ENCODE data around the gene CPD. TPM values are rescaled to one million over a fixed set of nuclear protein-coding genes. Genes with fewer than 3 reads are reported as not detected.
A peak's percentile ranks its signal among the peaks of the same experiment; 100 is the strongest.
"Not testable (repeated sequence)": the region's sequence is repeated elsewhere in the genome, so short reads cannot be mapped to it uniquely, and the experiment has no call there.

The CPD gene
- 56.4 TPM for polyA plus RNA-seq (2013, experiment 1 of 2; ENCODE audit: insufficient read length)
- polyA plus RNA-seq (2013, experiment 2 of 2; ENCODE audit: insufficient read length), result 59.6 TPM

DNA sequence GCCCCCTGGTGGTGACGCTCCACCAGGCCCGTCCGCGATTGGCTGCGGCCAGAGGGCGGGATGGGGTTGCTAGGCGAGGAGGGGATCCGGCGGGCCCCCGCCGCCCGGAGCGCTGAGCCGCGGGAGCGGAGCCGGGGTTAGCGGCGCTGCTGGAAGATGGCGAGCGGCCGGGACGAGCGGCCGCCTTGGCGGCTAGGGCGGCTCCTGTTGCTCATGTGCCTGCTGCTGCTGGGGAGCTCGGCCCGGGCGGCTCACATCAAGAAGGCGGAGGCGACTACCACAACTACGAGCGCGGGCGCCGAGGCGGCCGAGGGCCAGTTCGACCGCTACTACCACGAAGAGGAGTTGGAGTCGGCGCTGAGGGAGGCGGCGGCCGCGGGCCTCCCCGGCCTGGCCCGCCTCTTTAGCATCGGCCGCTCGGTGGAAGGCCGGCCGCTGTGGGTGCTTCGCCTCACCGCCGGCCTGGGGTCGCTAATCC lies at the start of gene CPD:
Gene CPD, plus strand, starts transcription at position 103 of the 478 bp plus-strand sequence. Its CDS starts 54 bp downstream, at position 157.
- peak; percentile 94 for DNase-seq

DNA sequence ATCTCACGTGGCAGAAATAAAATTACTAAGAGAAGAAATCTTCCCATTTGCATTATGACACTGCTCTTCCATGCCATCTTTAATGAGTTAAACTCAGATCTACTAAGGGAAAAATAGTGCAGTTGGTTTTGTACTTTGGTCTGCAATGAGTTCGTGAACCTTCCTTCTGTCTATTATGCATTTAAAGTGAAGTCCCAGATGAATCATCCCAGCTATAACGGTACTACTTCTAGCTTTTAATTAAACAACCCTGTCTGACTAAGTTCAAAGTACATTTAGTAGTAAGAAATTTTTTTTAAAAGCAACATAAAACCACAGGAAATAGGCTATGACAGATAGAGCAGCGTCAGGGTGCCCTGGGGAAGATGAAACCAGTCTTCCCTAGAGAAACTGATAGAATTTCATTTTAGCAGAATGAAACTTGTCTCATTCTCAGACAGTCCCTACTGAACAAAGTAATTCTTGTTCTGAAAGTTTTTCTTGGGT lies 46.6 kb upstream of the CPD start:
- DNase-seq, result peak; percentile 26

DNA sequence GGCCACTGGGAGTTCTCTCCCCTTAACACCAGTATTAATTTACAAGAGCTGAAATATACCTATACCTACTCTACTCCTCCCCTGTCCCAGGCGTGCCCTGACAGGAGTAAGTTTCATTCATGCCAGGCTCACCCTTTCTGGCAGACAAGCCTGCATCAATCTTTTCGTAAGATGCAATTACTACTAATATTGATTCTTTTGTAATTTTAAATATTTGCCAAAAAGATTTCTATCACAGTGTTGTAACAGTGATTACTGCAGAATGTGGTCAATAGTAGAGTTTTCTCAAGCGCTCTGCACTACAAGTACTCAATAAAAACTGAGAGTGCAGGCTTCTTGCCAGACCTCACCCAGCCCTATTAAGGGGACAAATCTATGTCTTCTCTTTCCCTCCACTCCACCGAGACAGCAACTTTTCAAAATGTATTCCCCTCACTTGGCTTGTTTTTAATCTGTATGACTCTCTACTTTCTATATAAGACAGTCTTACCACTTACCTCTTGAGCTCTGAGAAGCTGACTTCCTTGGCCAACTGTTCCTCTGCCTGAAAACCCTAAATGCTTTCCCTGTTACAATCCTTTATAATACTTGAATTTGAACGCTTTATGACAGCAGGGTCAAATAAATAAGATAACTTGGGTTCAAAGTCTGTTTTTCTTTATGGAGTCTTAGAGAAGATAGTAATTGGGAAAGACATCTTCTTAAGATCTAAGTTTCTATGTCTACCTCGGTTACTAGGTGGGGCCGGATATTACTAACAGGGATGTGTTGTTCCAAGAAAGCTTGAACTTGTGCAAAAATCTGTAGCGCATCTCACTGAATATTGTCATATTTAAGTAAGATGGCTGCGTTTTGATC lies 45.0 kb upstream of the CPD start, which contains the start of gene TMIGD1:
Gene TMIGD1, minus strand, starts transcription at position 555 of the 858 bp plus-strand sequence. CDS start 1,924 bp downstream, outside the sequence.
- DNase-seq, result no peak

DNA sequence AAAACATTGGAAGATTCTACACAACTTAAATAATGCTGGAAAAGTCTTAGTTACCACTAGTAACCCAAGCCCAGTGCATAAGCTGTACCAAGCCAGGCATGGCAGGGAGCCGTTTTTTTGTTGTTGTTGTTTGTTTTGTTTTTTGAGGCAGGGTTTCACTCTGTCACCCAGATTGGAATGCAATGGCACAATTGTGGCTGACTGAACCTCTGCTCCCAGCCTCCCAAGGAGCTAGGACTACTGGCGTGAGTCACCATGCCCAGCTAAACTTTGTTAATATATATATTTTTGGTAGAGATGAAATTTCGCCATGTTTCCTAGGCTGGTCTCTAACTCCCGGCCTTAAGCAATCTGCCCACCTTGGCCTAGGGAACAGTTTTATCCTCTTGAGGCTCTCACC lies 44.3 kb upstream of the CPD start:
- peak; percentile 13 for DNase-seq

DNA sequence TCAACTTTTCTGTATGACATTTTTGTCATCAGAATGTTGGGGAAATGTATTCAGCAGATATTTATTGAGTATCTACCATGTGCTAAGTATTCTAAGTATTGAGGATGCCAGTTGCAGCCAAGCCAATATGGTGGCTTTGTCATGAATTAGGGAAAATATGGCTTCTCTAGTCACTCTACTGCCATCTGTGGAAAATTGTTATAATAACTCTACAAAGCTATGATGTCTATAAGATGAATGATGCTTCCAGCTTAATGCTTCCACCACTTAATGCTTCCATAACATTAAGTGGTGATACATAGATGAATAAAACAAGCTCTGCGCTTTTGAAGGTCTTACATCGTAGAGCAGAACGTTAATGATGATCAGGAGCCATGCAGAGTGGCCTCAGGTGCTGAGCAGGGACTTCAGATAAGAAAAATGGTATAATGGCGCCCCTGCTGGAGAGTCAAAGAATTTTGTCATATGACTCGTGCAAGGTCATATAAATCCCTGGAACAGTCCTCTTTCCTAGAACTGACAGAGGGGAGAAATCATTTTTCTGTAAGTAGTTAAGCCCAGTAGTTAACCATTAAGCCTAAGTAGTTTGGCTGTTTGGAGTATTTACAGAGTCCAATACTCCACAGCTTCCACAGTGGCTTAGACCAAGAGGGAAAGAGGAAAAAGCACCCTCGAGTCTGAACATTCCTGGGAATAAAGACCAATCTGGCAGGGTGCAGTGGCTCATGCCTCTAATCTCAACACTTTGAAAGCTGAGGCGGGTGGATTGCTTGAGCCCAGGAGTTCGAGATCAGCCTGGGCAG lies 42.2 kb upstream of the CPD start:
- peak; percentile 42 for DNase-seq

DNA sequence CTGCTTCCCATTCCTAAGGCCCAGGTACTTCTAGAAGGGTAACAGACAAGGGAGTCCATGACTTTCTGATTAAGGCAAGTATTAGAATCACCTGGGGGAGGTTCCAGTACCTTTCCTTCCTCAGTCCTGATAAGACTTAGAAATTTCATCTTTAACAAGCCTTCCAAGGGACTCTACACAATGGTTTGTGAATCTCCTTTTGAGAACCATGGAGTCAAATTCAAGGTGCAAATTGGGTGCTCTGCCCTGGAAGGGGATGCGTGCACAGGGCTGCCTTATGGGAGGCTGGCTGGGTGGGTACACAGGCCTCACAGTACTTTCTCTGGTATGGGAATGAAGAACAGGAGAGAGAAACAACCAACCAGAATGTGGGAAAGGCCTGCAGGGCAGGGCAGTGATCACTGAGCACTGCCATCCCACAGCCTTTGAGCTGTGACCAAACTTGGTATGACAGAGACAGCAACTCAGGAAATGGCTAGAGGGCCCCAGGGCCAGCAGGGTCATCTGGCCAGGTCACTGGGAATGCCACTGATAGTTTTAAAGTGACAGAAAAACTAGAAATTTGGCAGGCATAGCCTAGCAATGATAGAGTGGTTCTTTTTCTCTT lies 41.2 kb upstream of the CPD start:
- DNase-seq, result no peak

DNA sequence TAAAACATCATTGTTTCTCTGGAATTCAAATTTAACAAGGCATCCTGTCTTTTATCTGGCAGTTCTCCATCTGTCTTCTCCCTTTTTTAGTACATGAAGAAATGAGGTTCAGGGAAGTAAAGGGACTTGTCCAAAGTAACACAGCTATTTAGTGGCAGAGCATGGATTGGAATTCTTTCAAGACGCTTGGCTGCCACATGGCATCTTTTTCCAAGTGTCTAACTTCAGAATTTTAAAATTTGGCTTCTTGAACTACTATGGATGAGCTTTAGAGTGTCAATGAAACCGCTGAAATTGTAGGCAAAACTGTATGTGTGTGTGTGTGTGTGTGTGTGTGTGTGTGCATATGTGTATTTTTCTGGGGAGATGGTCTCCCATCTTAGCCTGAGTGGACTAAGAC lies 39.6 kb upstream of the CPD start:
- DNase-seq, result no peak

DNA sequence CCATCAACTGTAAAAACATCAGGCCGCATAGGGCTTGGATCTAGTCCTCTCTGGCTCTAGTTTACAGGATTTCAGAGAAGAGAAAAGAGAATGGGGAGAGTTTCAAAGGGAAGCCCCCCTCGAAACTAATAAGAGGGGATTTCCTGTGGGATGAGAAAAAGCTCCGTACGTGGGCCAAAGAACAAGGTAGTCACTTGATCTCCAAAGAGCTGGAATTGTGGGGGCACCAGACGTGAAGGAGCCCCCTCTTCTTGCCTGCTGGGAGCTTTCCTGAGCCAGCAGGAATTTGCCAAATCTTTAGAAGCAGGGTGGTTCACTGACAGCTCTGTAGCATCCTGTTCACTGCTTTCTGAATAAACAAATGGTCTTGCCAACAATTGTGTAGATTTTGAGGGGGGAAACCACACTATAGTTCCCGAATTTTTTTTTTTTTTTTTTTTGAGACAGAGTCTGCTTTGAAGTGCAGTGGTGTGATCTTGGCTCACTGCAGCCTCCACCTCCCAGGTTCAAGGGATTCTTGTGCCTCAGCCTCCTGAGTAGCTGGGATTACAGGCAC lies 37.8 kb upstream of the CPD start:
- peak; percentile 14 for DNase-seq

DNA sequence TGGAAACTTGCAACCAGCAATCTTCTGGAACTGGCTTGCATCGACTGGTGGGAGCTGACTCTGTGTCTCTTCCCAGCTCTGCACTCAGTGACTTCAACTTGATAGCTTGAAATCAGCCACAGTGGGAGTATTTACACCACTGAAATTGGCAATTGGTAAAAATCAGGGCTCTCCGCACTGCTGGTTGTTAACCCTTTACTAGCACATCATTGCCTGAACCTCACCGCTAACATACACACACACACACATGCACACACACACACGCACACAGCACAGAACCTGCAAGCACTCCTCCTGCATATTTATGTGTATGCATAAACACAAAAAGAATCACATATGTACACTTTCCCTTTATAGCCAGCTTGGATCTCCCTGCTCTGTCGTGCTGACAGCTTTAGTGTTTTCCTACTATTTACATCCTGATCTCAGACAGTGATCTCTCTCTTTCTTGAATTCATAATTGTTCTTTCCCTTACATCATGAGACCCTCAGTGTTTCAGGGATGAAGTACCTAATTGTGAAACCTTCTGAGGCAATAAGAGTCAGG lies 37.0 kb upstream of the CPD start:
- DNase-seq, result no peak

DNA sequence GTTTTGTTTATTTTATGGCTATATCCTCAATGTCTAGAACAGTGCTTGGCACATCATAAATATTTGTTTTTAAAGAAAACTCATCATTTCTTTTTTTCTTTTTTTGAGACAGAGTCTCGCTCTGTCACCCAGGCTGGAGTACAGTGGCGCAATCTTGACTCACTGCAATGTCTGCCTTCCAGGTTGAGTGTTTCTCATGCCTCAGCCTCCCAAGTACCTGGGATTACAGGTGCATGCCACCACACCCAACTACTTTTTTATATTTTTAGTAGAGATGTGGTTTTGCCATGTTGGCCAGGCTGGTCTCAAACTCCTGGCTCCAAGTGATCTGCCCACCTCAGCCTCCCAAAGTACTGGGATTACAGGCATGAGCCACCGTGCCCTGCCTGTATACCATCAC lies 35.5 kb upstream of the CPD start:
- not testable (repeated sequence) for DNase-seq

DNA sequence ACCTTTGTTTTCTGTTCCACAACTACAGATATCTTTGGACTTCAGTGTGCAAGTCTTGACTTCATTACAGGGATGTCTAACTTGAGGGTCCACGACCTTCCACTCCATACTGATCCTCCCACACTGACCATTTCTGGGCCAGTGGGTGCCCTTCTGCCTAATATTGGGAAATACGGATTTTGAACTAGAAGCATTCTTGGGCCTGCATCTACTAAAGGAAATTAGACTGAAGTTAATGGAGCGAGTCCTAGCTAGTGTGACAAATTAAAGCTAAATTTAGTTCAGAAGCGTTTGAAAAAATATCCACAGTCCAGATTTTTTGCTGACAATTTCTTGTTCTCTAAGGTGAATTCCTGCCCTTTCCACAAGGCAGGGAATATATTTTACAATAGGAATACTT lies 34.9 kb upstream of the CPD start:
- no peak for DNase-seq

DNA sequence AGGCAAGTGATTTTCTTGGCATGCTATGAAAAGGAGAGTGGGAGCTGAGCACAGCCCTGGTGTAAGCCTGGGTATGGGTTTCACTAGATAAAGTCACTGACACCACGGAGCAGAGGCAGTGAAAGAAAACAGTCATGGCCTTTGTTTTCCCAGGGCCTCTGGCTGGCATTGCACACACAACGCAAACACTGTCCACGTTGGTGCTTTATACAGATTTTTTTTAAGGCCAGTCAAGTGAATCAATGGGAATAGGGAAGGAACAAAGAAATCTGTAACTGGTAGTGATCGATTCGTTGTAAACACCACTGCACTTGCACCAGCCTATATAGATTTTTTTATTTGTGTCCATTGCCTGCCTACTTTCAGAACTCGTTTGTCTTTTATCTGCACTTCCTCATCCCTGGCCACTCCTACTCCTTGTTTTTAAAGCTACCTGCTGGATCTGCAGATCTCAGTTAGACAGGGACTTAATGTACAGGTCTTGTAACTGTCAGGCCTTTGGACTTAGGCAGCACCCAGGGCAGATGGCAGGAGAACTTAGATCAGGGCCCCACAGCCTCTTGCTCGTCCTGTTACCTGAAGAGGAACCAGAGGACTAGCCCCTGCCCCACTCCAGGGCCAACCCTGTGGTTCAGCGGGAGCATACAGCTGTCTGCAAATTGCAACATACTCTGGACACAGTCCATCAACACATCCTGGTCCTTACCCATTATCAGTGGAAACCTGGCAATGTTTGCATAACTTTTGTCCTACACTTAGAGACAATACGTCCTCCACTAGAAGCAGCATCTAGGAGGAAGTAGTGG lies 34.2 kb upstream of the CPD start:
- DNase-seq, result no peak

DNA sequence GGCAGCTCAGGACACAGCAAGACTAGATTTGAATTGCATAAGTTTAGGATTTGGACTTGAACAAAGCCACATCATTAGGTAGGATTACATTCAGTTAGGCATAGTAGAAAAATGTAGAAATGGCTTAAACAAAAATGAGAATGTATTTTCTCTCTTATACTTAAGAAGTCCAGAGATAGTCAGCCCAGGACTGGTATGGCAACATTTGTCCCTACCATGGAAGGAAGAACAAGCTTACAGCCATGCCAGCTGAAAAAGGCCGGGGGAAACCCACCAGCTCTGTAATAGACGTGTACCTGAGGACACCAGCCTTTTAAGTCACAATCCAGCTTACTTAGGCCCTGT lies 33.7 kb upstream of the CPD start:
- no peak for DNase-seq

DNA sequence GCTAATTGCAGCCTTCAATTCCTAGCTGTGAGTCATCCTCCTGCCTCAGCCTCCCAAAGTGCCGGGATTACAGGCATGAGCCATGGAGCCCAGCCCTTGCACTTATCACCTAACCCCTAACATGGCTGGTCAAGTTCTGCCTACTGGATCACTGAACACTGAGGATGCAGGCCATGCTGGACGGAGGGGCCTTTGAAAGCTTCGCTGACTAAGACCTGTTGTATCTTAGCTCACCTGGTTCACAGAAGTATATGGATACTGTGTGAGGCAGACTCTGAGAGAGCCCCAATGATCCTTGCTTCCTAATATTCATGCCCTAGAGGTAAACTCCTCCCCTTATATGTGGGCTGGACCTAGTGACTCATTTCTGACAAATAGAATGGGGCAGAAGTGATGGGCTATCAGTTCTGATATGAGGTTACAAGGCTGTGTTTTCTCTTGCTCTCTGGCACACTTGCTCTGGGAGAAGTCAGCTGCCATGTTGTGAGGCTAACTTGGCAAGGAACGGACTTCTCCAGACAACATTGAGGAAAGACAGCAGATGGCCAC lies 33.1 kb upstream of the CPD start:
- no peak for DNase-seq

DNA sequence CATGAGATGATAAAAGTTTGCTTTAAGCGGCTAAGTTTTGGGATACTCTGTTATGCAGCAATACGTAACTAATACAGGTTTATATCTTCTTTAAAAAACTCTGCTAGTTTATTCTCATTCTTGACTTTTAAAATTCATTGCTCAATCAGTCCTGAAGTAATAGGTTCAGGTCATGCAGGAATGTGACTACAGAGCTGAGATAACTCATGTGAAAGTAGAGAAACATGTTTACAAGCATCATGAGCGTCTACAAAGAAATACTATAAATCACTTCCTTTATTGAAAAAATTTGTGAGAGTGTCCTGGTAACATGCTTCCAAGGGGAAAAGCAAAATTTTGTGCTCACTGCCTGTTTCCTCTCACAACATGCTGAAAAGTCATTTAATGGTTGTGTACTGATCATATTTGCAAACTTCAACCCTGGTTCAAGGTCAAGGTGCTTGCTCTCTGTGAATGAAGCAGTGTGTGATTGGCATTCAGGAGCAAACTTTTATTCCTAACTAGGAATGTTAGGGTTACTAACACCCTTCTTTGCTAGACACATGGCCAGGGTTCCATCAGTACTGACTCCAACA lies 32.4 kb upstream of the CPD start:
- DNase-seq, result no peak

DNA sequence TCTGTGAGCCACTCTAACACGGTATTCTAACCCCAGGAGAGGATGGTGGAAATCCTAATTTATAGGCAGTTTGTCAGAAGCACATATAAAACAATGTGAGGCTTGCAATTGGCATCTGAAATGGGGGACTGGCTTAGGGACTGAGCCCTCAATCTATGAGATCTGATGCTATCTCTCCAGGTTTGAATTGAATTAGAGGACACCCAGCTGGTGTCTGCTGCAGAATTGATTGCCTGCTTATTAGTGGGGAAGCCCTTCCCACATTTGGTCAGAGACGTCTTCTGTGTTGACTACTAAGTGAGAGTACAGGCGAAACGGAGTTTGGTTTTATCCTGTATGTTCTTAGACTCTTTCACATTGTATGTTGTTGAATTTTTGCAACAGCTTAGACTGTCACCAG lies 31.2 kb upstream of the CPD start:
- no peak for DNase-seq

DNA sequence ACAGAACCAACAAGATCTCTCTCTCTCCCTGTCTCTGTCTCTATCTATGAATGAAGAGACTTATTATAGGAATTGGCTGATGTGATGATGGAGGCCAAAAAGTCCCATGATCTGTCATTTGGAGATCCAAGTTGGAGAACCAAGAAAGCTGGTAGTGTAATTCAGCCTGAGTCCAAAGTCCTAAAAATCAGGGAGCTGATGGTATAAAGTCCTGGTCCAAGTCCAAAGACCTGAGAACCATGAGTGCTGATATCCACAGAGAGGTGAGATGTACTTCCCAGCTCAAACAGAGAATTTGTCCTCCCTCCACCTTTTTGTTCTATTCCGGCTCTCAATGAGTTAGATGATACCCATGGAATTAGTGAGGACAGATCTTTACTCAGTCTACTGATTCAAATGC lies 29.5 kb upstream of the CPD start:
- no peak for DNase-seq

DNA sequence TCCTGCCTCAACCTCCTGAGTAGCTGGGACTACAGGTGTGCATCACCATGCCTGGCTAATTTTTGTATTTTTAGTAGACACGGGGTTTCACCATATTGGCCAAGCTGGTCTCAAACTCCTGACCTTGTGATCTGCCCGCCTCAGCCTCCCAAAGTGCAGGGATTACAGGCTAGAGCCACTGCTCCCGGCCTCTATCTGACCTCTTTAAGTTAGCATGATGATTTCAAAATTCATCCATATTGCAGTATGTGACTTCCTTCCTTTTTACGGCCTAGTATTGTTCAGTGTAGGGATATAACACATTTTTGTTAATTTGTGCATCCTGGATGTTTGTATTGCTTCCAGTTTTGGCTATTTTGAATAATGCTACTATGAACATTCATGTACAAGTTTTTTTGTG lies 27.5 kb upstream of the CPD start:
- DNase-seq, result not testable (repeated sequence)

DNA sequence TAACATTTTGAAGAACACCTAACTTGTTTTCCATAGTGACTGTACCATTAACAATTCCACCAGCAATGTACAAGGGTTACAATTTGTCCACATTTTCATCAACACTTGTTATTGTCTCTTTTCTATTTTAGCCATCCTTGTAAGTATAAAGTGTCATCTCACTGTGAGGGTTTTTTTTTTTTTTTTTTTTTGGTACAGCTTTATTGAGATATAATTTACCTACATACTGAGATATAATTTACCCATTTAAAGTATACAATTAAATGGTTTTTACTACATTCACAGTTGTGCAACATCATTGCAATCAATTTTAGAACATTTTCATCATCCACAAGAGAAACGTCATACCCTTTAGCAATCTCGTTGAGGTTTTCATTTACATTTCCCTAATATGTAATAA lies 27.0 kb upstream of the CPD start:
- no peak for DNase-seq

DNA sequence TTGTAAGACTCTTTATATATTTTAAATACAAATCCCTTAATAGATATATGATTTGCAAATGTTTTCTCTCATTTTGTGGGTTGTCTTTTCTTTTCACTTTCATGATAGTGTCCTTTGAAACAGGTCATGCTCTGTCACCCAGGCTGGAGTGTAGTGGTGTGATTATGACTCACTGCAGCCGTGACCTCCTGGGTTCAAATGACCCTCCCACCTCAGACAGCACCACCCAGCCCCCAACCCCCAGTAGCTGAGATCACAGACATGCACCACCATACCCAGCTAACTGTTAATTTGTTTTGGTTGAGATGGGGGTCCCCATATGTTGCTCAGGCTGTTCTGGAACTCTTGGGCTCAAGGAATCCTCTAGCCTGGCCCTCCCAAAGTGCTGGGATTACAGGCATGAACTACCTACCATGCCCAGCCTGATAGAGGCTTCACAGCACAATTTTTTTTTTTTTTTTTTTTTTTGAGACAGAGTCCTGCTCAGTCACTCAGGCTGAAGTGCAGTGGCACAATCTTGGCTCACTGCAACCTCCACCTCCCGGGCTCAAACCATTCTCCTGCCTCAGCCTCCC lies 26.4 kb upstream of the CPD start:
- no peak for DNase-seq

Measured in fibroblast of skin of scalp (primary cell).